Measurements from ENCODE around the gene MYL4.
A peak's percentile ranks its signal among the peaks of the same experiment; 100 is the strongest.
"Not testable (repeated sequence)": the region's sequence is repeated elsewhere in the genome, so short reads cannot be mapped to it uniquely, and the experiment has no call there.

Gene MYL4

GRCh38 chr17:47193931-47194511 lies 15.1 kb upstream of the MYL4 start:
- no peak for DNase-seq

GRCh38 chr17:47197821-47198220 lies 11.3 kb upstream of the MYL4 start:
- DNase-seq: no peak

DNA sequence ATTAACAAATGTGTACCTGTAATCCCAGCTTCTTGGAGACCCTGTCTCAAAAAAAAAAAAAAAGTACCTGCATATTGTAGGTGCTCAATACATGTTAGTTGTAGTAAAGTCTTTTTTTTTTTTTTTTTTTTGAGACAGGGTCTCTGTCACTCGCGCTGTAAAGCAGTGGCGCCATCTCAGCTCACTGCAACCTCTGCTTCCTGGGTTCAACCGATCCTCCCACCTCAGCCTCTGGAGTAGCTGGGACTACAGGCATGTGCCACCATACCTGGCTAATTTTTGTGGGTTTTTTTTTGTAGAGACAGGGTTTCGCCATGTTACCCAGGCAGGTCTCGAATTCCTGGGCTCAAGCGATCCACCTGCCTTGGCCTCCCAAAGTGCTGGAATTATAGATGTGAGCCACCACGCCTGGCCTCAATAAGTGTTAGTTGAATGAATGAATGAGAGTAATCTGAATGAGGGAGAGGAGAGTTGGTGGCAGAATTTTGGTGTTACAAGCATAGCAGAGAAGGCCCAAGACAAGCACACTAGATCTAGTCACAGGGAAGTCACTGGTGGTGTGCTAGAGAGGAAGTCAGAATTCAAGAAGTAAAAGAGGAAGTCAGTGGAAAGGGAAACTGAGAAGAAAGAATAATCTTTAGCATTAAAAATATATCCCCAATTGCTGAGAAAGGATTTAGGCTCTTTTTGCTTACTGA lies 9.4 kb upstream of the MYL4 start:
- DNase-seq: no peak

DNA sequence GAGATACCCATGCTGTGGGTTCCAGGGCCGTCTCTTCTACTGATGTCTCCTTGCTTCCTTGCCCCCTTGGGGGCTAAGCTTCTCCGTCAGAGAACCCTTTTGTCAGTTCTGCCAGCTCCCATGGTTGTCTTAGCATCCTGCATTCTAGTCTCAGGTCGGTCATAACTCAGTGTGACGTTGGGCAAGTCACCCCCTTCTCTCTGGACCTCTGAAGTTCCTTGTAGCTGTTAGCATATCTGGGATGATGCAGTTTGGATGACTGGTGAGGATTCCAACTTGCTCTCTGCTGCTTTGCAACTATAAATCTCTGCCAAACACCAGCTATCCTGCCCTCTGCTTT lies 8.9 kb upstream of the MYL4 start:
- no peak for DNase-seq

GRCh38 chr17:47201166-47201565 lies 8.0 kb upstream of the MYL4 start:
- DNase-seq: no peak

- peak in 1 of 5 donors; percentile 65 for DNase-seq
These were observed 5.0 kb upstream of the MYL4 start for GRCh38 chr17:47203984-47204721.

DNA sequence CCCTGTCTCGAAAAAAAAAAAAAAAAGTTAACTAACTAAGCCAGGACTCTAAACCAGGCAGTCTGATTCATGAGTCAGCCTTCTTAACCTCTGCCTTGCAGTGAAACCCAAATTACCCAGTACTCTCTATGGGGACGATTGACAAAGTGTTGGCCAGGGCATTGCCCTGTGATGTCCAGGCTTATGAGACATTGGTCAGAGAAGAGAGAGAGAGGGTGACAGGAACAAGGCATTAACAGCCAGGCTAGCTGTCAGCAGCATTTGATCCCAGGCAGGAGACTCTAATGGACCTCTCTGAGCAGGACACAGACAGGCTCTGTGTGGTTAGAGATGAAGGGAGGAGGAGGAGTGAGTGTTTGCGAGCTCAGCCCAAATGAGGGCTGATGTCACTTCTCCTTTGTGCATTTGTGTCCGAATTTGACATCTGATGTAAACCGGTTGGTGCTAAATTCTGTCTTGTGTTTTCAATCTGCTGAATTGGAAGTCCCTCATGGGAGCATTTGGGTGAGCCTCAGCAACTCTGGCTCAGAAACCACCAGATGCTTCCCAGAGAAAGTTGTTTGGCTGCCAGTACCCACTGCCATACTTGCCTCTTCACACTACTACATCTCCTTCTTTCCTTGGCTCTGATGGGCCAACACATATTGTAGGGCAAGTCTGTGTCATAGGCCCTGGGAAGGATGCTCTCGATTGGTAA lies 4.3 kb upstream of the MYL4 start:
- DNase-seq: peak in 2 of 5 donors; percentile 28 to 62

- DNase-seq: peak; percentile 33 to 84 (median 63)
These were observed 3.7 kb upstream of the MYL4 start for GRCh38 chr17:47205419-47205963.

DNA sequence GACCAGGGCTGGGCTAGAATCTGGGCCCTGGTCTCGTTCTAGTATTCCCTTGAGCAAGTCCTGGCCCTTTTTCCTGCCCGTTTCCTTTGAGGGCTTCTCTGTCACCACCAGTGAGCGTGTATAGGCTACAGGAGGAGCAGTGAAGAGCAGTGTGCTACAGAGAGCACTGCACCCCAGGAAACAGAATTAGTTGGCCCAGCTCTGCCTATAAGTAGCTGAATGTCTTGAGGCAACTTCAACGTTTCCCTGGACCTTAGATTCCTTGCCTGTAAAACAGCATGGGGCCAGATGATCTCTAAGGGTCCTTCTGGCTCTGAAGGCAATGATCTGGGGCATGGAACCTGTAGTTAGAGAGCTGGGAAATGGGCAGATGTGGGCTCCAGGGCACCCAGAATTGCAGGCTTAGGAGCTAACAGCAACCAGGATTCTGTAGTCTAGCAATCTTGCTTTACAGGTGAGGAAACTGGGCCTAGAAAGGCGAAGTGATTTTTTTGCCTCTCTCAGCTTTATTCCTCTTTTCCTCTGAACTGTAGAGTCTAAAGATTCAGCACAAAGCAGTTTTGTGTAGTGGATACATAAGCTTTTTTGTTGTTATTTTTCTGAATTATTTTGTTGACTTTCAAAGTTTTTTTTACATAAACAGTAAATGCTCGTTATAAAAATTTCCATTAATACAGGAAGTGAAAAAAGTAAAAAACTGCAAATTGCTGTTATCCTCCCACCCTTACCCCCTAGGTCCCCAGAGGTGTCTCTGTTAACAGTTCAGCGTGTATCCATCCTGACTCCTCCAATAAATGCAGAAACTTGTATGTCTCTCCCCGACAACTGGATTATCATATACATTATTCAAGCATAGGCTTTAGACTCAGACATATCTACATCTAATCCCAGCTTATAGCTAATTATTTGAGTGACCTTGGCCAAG lies 1.7 kb upstream of the MYL4 start:
- DNase-seq: no peak

DNA sequence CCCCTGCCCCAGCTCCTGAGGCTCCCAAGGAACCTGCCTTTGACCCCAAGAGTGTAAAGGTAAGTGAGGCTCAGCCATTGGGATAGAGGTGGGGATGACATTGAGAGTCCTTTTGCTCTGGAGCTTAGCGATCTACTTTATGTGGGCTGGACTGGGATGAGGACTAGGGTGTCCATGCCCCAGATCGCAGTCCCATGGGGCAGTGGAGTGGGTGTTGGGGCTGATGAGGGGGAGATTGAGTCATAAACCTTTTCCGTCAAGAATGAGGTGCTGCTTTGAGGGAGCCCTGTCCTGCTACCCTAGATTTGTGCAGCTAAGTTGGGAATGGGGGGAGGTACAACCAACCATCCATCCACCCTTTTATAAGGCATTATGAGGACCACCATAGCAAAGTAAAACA lies 351 bp downstream of the MYL4 start:
- no peak for DNase-seq

DNA sequence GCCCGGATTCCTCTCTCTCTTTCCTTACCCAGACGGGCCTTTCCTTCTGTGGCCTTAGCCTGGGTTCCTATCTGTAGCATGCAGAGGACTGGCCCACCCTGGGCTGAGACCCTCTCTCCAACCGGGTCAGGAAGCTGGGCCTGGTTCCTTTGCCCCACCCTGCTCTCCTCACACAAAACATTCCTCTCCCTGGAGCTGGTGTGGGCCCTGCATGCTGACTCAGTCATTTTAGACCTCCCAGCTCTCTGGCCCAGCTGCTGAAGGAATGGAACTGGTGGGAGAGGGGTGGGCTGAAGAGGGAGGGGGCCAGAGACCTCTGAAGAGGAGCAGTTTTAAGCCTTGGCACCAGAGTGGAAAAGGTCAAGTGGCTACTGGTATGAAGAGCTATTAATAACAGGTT lies 957 bp downstream of the MYL4 start:
- no peak for DNase-seq

DNA sequence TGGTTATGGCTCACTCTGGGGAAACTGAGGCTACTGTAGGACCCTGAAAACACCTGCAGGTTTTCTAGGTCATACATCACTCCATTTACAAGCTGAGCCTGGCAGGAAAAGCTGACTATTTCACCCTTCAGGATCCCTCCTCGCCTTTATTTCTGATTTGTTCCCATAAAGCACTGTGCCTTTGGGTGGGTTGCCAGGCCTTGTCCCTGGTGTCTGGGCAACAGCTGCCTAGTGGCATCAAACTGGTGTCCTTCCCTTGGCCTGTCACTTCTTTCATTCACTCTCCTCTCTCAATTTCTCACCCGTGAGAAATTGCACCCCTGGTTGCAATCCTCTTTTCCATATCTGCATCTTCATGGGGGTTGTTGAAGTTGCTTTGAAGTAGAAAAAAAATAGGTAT lies 1.6 kb downstream of the MYL4 start:
- no peak for DNase-seq

- no peak for DNase-seq
These were observed 3.3 kb downstream of the MYL4 start for GRCh38 chr17:47212458-47212857.

DNA sequence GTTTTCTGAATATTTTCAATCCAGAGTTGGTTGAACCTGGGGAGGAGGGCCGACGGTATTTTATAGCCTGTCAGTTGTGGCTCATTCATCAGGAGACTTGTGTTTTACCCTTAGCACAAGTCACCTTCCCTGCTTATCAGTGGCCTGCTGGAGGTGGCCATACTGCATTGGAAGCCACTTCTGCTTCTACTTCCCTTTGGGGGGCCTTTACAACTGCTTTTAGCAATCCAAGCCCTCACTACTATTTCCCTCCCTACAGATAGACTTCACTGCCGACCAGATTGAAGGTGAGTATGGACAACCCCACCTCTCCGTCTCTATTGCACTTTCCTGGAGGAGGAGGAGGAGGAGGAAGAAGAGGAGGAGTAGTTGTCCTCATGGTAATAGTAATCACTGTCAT lies 4.4 kb downstream of the MYL4 start:
- no peak for DNase-seq

DNA sequence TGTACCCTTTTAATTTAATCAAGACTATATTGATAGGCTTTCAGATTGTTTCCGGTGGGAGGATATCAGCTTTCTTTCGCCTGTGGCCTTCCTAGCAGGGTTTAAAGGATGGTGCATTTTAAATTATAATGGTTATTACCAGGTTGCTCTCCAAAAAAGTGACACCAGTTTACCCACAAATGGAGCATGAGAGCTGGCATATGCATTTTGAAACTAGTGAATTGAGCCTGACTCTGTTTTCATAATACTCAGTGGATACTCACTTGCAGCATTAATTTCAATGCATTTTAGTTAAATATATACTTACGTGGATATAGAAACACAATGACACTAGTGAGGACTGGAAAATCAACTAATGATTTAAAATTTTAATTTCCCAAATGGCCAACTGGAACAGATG lies 5.8 kb downstream of the MYL4 start:
- DNase-seq: no peak

DNA sequence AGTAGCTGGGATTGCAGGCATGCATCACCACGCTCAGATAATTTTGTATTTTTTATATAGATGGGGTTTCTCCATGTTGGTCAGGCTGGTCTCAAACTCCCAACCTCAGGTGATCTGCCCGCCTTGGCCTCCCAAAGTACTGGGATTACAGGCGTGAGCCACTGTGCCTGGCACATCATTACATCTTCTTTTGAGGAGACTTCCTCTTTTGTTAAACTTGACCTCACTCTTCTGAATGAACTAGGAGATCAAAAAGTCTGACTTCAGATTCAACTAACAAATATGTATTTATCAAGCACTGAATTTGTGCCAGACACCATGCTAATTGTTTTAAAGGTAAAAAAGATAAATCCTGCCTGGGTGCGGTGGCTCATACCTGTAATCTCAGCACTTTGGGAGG lies 7.7 kb downstream of the MYL4 start:
- DNase-seq: not testable (repeated sequence)

DNA sequence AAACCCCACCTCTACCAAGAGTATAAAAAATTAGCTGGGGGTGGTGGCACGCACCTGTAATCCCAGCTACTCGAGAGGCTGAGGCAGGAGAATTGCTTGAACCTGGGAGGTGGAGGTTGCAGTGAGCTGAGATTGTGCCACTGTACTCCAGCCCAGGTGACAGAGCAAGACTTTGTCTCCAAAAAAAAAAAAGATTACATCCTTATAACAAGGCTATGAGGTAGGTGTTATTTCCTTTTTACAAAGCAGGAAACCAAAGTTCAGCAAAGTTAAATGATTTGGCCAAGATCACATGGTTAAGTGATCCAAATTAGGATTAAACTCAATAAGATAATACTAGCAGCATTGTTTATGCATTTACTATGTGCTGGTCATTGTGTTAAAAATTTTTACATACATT lies 8.1 kb downstream of the MYL4 start:
- peak in 1 of 5 donors; percentile 49 for DNase-seq

GRCh38 chr17:47218896-47219430 lies 9.8 kb downstream of the MYL4 start:
- no peak for DNase-seq

DNA sequence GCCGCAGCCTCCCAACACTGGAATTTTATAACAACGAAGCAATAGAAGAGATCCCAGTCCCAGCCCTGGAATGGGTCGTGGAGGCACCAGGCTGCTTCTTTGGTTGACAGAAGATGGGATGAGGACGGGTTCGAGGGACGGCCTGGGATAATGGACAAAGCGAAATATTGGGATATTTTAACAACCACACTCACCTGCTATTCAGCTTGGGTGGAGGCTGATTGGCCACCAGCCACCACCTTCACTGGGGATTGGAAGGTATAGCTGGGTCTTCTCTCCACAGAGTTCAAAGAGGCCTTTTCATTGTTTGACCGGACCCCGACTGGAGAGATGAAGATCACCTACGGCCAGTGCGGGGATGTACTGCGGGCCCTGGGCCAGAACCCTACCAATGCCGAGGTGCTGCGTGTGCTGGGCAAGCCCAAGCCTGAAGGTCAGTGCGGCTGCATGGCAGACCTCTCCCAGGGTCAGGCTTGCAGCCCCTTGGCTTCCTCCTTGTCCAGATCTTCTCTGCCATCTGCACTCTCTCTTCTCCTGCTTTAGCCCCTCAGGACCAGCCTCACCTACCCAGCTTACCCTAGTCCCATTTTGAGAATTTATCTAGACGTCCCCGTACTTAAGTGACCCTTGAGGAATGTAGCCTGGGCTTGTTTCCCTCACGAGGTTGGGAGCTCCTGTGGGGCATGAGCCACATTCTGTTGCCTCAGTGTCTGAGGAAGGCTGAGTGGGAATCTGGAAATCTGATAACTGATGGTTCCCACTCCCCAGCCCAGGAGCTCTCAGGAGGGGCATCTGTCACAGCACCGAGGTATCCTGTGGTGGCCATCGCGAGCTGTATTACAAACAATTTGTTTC lies 10.7 kb downstream of the MYL4 start:
- DNase-seq: no peak

DNA sequence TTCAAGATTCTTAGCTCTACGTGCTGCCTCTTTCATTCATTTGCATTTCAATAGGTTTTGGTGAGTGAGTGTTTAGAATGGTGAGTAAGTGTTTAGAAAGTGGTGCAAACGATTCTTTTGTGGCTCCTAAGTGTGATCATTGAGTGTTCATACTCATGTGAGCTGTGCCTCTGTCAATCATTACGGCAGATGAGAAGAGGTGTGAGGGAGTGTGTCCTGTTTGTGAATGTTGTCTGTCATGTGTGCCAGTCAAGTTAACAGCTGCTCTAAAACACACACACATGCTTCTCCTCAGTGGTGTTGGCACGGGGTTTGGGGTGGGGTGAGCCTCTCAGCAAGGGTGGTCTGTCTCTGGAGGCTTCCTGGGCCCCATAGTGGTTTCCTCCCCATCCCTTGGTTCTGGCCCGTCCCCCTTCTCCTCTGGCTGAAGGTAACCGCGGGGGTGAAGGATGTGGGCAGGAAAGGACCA lies 11.4 kb downstream of the MYL4 start:
- peak in 1 of 5 donors; percentile 18 for DNase-seq

GRCh38 chr17:47221154-47221553 lies 12.0 kb downstream of the MYL4 start:
- no peak for DNase-seq
